Smooth muscle cell (in vitro differentiated cells): ENCODE data around the gene WBP1. TPM values are rescaled to one million over a fixed set of nuclear protein-coding genes. Genes with fewer than 3 reads are reported as not detected.

Experiments used
- DNase-seq: peaks from one replicate; lab custom pipeline; 2025; ENCODE audit not compliant: unreplicated experiment; lab: John Stamatoyannopoulos, UW
- H2AFZ ChIP-seq: fragments of 200-600 bp; sonication (generic); 2 replicates; pipeline ENCODE4 v1.6.0; 2016; ENCODE audit warnings: antibody characterized with exemption, low read depth, mild to moderate bottlenecking
- H3F3A ChIP-seq: fragments of 200-600 bp; sonication (generic); 2 replicates; pipeline ENCODE4 v1.6.0; 2017; ENCODE audit warnings: antibody characterized with exemption, low read depth
- H3K27ac ChIP-seq: fragments of 200-600 bp; sonication (generic); 2 replicates; pipeline ENCODE4 v1.5.1; 2016; ENCODE audit warnings: low read depth, mild to moderate bottlenecking
- H3K27me3 ChIP-seq: fragments of 200-600 bp; sonication (generic); 2 replicates; pipeline ENCODE4 v1.6.1; 2016; ENCODE audit warnings: low read depth, mild to moderate bottlenecking
- H3K36me3 ChIP-seq: fragments of 200-600 bp; sonication (generic); 2 replicates; pipeline ENCODE4 v1.5.1; 2016; ENCODE audit warnings: low read depth
- H3K4me1 ChIP-seq: fragments of 200-600 bp; sonication (generic); 2 replicates; pipeline ENCODE4 v1.5.1; 2016; ENCODE audit warnings: low read depth
- H3K4me2 ChIP-seq: fragments of 200-600 bp; sonication (generic); 2 replicates; pipeline ENCODE4 v1.6.0; 2016; ENCODE audit warnings: mild to moderate bottlenecking
- H3K4me3 ChIP-seq: fragments of 200-600 bp; sonication (generic); 2 replicates; pipeline ENCODE4 v1.5.1; 2016; ENCODE audit warnings: mild to moderate bottlenecking
- H3K79me2 ChIP-seq: fragments of 200-600 bp; sonication (generic); 2 replicates; pipeline ENCODE4 v1.6.0; 2016; ENCODE audit warnings: low read depth, mild to moderate bottlenecking
- H3K9ac ChIP-seq: fragments of 200-600 bp; sonication (generic); 2 replicates; pipeline ENCODE4 v1.6.0; 2016; ENCODE audit warnings: low read depth
- H3K9me3 ChIP-seq: fragments of 200-600 bp; sonication (generic); replicated peaks from 2 replicates; pipeline ENCODE4 v1.5.1; 2016; ENCODE audit warnings: low read depth
- H4K20me1 ChIP-seq: fragments of 200-600 bp; sonication (generic); 2 replicates; pipeline ENCODE4 v1.6.0; 2016; ENCODE audit warnings: low read depth
- CTCF ChIP-seq: fragments of 200-600 bp; sonication (generic); IDR thresholded peaks from 2 replicates; pipeline ENCODE4 v1.5.1; 2017; ENCODE audit warnings: borderline replicate concordance, mild to moderate bottlenecking, antibody characterized with exemption; ENCODE audit not compliant: insufficient read depth, poor library complexity, severe bottlenecking
- WGBS: methylation state at CpG from one replicate; pipeline ENCODE4 v1.1.7; 2016; ENCODE audit warnings: low lambda C conversion rate; 5-methylcytosine and 5-hydroxymethylcytosine counted together
- polyA plus RNA-seq: library from polyadenylated mRNA; unstranded; fragments of >200 nt; fragmentation: Nextera tagmentation; extraction: Ambion mirVana; gene quantifications from 2 replicates; pipeline ENCODE4 v1.2.1, GENCODE V29; 2016
- total RNA-seq: library from RNA; depleted of rRNA; stranded (reverse); fragments of >200 nt; gene quantifications from 2 replicates; pipeline ENCODE4 v1.2.3, GENCODE V29; 2014

WBP1 gene
- total and polyA plus RNA-seq, 2 experiments from 2014 or later = 90.8 to 117 TPM

GRCh38 chr2:74502147-74502719, 44.0 kb downstream of the WBP1 start:
- H3K27me3 ChIP-seq = peaks cover 44% of the 10 kb centered on the region
- H3K4me3 ChIP-seq = peak overlapping the region; percentile 61
- H3K9ac ChIP-seq = no peak overlapping the region
- H3K9me3 ChIP-seq = no peaks in the 10 kb centered on the region
- peak overlapping the region; percentile 82 for H2AFZ ChIP-seq
- no peak for TF ChIP-seq CTCF
- DNase-seq = no peak
- H4K20me1 ChIP-seq = peaks cover 4% of the 10 kb centered on the region
- H3F3A ChIP-seq = peaks cover 5% of the 10 kb centered on the region
- H3K36me3 ChIP-seq = no peaks in the 10 kb centered on the region
- peak overlapping the region; percentile 94 for H3K4me2 ChIP-seq
- H3K79me2 ChIP-seq = peaks cover 22% of the 10 kb centered on the region
- 9% methylated on average over 31 of the region's 32 CpGs for WGBS
- H3K27ac ChIP-seq = no peak overlapping the region
- peaks cover 38% of the 10 kb centered on the region for H3K4me1 ChIP-seq

GRCh38 chr2:74502720-74503505, 44.7 kb downstream of the WBP1 start:
- Histone ChIP-seq H3F3A (peaks cover 5% of the 10 kb centered on the region), H3K4me2 (peak overlapping the region; percentile 94), H2AFZ (peak overlapping the region; percentile 82), H3K79me2 (peaks cover 22% of the 10 kb centered on the region), H4K20me1 (peaks cover 4% of the 10 kb centered on the region), H3K27me3 (peaks cover 37% of the 10 kb centered on the region), H3K9me3 (no peaks in the 10 kb centered on the region), H3K9ac (peak overlapping the region; percentile 36), H3K4me1 (peaks cover 34% of the 10 kb centered on the region), H3K27ac (peak overlapping the region; percentile 47), H3K4me3 (peak overlapping the region; percentile 61), H3K36me3 (no peaks in the 10 kb centered on the region)
- peak; percentile 43 for DNase-seq
- WGBS = 2% methylated on average over 65 of the region's 67 CpGs
- TF ChIP-seq CTCF = no peak

DNA sequence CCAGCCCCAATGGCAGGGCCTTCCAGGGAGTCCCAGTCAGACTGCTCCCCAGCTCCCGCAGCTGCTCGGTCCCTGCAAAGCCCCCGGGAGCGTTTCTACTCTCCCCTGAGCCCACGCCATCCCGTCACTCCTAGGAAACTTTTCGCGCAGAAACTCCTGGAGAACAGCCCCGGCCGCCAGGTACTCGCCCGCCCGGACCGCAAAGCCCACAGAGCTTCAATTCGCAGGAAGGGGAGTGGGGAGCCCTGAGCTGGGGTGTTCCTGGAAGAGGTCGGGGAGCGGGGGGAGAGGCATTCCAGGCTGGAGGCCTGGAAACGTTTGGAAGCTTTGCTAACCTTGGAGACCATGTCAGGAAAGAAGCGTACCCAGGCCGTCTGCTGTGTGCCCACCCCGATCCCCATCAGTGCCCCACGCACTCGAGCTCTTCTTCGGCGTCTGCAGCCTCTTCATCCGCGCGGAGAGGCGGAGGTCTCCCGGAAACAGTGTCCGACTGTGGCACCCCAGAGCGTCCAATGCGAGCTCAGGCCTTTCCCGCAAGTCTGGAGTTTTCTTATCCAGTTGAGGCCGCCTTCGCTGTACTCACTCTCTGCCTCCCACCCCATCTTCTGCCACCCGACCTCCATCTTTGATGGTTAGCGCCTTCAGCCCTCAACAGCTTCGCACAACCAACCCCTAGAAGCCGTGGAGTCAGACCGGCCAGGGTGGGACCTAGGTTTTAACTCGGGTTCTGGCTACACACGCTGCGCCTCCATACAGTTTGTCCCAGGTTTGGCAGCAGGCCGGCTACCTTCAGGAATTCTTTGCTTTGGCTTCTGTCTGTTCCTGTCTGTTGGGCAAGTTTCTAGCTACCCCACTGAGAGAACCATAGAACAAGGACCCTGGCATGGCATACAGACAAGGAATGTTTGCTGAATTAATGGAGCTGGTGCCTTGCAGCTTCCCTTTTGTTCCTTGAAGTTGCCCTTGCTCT, 45.6 kb downstream of the WBP1 start:
- H3K4me1 ChIP-seq = peaks cover 29% of the 10 kb centered on the region

More for the DNA sequence above, 45.6 kb downstream of the WBP1 start:
- H3K9me3 ChIP-seq = no peaks in the 10 kb centered on the region
- 44% methylated on average over 45 of the region's 45 CpGs for WGBS
- peaks cover 22% of the 10 kb centered on the region for H3K79me2 ChIP-seq
- no peak overlapping the region for H2AFZ ChIP-seq
- H3K4me2 ChIP-seq = peak overlapping the region; percentile 94
- no peaks in the 10 kb centered on the region for H3K36me3 ChIP-seq
- DNase-seq = no peak
- peaks cover 4% of the 10 kb centered on the region for H4K20me1 ChIP-seq
- peak overlapping the region; percentile 36 for H3K9ac ChIP-seq
- TF ChIP-seq CTCF = no peak
- peak overlapping the region; percentile 47 for H3K27ac ChIP-seq
- H3K4me3 ChIP-seq = peak overlapping the region; percentile 61
- H3F3A ChIP-seq = peaks cover 5% of the 10 kb centered on the region
- peaks cover 28% of the 10 kb centered on the region for H3K27me3 ChIP-seq
